GM23338 (cell line): ENCODE results near the gene ELAVL4. TPM values are rescaled to one million over a fixed set of nuclear protein-coding genes. Genes with fewer than 3 reads are reported as not detected.

Source experiments
- ATAC-seq: fragments of 200-7000 bp; cut with Tn5 transposase; 3 replicates; pipeline ENCODE4 v1.9.1; 2020
- DNase-seq: peaks from one replicate; pipeline ENCODE4 v3.0.0-alpha.2; 2015; ENCODE audit warnings: low spot score
- H2AFZ ChIP-seq: fragments of 200-600 bp; sonication (generic); 2 replicates; pipeline ENCODE4 v1.8.0; 2016; ENCODE audit warnings: antibody characterized with exemption, mild to moderate bottlenecking, moderate library complexity
- H3F3A ChIP-seq: fragments of 200-600 bp; sonication (generic); replicated peaks from 2 replicates; pipeline ENCODE4 v1.8.0; 2017; ENCODE audit warnings: antibody characterized with exemption, mixed run types, low read depth
- H3K27ac ChIP-seq: fragments of 200-600 bp; sonication (generic); 2 replicates; pipeline ENCODE4 v1.6.1; 2016; ENCODE audit warnings: low read depth
- H3K27me3 ChIP-seq: fragments of 200-600 bp; sonication (generic); 2 replicates; pipeline ENCODE4 v1.8.0; 2016; ENCODE audit warnings: mild to moderate bottlenecking, mixed run types, moderate library complexity; ENCODE audit not compliant: insufficient read depth
- H3K36me3 ChIP-seq: fragments of 200-600 bp; sonication (generic); 2 replicates; pipeline ENCODE4 v1.8.0; 2016; ENCODE audit warnings: mild to moderate bottlenecking; ENCODE audit not compliant: insufficient read depth
- H3K4me1 ChIP-seq: fragments of 200-600 bp; sonication (generic); 2 replicates; pipeline ENCODE4 v1.8.0; 2016; ENCODE audit warnings: mild to moderate bottlenecking, moderate library complexity; ENCODE audit not compliant: insufficient read depth
- H3K4me2 ChIP-seq: fragments of 200-600 bp; sonication (generic); 2 replicates; pipeline ENCODE4 v1.7.1; 2017; ENCODE audit warnings: mixed run types
- H3K4me3 ChIP-seq: fragments of 200-600 bp; sonication (generic); 2 replicates; pipeline ENCODE4 v1.6.1; 2016; ENCODE audit warnings: mixed run types
- H3K79me2 ChIP-seq: fragments of 200-600 bp; sonication (generic); replicated peaks from 2 replicates; pipeline ENCODE4 v1.8.0; 2017; ENCODE audit warnings: mild to moderate bottlenecking; ENCODE audit not compliant: insufficient read depth
- H3K9me2 ChIP-seq: fragments of 200-600 bp; sonication (generic); 2 replicates; pipeline ENCODE4 v1.8.0; 2017; ENCODE audit not compliant: insufficient read depth
- H4K20me1 ChIP-seq: fragments of 200-600 bp; sonication (generic); replicated peaks from 2 replicates; pipeline ENCODE4 v1.8.0; 2017; ENCODE audit warnings: mild to moderate bottlenecking; ENCODE audit not compliant: insufficient read depth
- H3K27ac Mint-ChIP-seq: 2 replicates; pipeline ENCODE4 v1.8.0; 2020; ENCODE audit warnings: inconsistent platforms, mild to moderate bottlenecking, moderate library complexity, mixed read lengths
- H3K27me3 Mint-ChIP-seq: 3 replicates; pipeline ENCODE4 v1.8.0; 2022; ENCODE audit warnings: low read depth, mild to moderate bottlenecking, moderate library complexity, mixed read lengths, inconsistent platforms; ENCODE audit not compliant: insufficient read depth, poor library complexity
- H3K36me3 Mint-ChIP-seq: 3 replicates; pipeline ENCODE4 v1.8.0; 2021; ENCODE audit warnings: low read depth, mild to moderate bottlenecking, inconsistent platforms, moderate library complexity, mixed read lengths
- H3K4me1 Mint-ChIP-seq: 3 replicates; pipeline ENCODE4 v1.8.0; 2020; ENCODE audit warnings: mild to moderate bottlenecking, inconsistent platforms, mixed read lengths
- H3K4me3 Mint-ChIP-seq: 3 replicates; pipeline ENCODE4 v1.8.0; 2021; ENCODE audit warnings: moderate library complexity, mild to moderate bottlenecking, inconsistent platforms, mixed read lengths
- H3K9me3 Mint-ChIP-seq: 3 replicates; pipeline ENCODE4 v1.8.0; 2020; ENCODE audit warnings: moderate library complexity, mild to moderate bottlenecking, inconsistent platforms, mixed read lengths
- CREB1 ChIP-seq: fragments of 250-450 bp; sonication (Bioruptor Pico); IDR thresholded peaks from 2 replicates; pipeline ENCODE4 v1.5.0; 2020; ENCODE audit warnings: low read depth, mild to moderate bottlenecking, moderate library complexity
- NANOG ChIP-seq: IDR thresholded peaks from 2 replicates; pipeline ENCODE4 v1.6.1; 2016; ENCODE audit warnings: antibody characterized with exemption, borderline replicate concordance
- POLR2AphosphoS5 ChIP-seq: IDR thresholded peaks from 2 replicates; pipeline ENCODE4 v1.6.1; 2016; ENCODE audit warnings: antibody characterized with exemption, low read depth
- ZNF114 ChIP-seq: fragments of 250-450 bp; sonication (Bioruptor Pico); IDR thresholded peaks from 2 replicates; pipeline ENCODE4 v1.5.0; 2020; ENCODE audit warnings: mild to moderate bottlenecking, moderate library complexity
- polyA plus RNA-seq: library from polyadenylated mRNA; unstranded; fragments of >200 nt; fragmentation: Nextera tagmentation; extraction: Ambion mirVana; gene quantifications from 2 replicates; pipeline ENCODE4 v1.2.1, GENCODE V29; 2016
- total RNA-seq: library from RNA; depleted of rRNA; stranded (reverse); fragments of >200 nt; shearing (Covaris generic); gene quantifications from 2 replicates; pipeline ENCODE4 v1.2.3, GENCODE V29; 2014
- TF ChIP-seq, protein P1 (sequence below): fragments of 250-450 bp; sonication (Bioruptor Pico); IDR thresholded peaks from 2 replicates; pipeline ENCODE4 v1.5.0; 2020; ENCODE audit warnings: mild to moderate bottlenecking, moderate library complexity
- TF ChIP-seq, protein P2 (sequence below): IDR thresholded peaks from 2 replicates; pipeline ENCODE4 v1.6.1; 2016; ENCODE audit warnings: antibody characterized with exemption

ELAVL4 gene
- total and polyA plus RNA-seq, 2 experiments from 2014 or later, result 1.4 to 1.9 TPM

DNA sequence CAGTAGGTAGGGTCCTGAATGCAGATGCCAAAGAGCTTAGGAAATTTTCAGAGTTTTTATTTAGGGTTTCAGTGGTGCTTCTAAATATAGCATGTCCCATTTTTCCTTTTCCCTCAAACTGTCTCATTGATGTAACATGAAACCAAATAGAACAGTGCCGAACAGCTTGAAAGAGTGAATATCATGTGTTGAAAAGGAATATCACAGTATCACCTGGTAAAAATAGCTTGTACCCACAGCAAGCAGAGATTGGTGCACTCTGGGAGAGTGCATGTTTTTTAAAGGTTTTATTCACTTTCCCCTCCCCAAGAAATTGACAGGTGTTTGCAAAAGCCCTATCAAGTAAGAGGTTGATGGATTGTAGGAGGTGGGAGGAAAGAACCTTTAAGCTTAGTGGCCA lies 41.9 kb upstream of the ELAVL4 start (continued):
- TF ChIP-seq, protein P1, sequence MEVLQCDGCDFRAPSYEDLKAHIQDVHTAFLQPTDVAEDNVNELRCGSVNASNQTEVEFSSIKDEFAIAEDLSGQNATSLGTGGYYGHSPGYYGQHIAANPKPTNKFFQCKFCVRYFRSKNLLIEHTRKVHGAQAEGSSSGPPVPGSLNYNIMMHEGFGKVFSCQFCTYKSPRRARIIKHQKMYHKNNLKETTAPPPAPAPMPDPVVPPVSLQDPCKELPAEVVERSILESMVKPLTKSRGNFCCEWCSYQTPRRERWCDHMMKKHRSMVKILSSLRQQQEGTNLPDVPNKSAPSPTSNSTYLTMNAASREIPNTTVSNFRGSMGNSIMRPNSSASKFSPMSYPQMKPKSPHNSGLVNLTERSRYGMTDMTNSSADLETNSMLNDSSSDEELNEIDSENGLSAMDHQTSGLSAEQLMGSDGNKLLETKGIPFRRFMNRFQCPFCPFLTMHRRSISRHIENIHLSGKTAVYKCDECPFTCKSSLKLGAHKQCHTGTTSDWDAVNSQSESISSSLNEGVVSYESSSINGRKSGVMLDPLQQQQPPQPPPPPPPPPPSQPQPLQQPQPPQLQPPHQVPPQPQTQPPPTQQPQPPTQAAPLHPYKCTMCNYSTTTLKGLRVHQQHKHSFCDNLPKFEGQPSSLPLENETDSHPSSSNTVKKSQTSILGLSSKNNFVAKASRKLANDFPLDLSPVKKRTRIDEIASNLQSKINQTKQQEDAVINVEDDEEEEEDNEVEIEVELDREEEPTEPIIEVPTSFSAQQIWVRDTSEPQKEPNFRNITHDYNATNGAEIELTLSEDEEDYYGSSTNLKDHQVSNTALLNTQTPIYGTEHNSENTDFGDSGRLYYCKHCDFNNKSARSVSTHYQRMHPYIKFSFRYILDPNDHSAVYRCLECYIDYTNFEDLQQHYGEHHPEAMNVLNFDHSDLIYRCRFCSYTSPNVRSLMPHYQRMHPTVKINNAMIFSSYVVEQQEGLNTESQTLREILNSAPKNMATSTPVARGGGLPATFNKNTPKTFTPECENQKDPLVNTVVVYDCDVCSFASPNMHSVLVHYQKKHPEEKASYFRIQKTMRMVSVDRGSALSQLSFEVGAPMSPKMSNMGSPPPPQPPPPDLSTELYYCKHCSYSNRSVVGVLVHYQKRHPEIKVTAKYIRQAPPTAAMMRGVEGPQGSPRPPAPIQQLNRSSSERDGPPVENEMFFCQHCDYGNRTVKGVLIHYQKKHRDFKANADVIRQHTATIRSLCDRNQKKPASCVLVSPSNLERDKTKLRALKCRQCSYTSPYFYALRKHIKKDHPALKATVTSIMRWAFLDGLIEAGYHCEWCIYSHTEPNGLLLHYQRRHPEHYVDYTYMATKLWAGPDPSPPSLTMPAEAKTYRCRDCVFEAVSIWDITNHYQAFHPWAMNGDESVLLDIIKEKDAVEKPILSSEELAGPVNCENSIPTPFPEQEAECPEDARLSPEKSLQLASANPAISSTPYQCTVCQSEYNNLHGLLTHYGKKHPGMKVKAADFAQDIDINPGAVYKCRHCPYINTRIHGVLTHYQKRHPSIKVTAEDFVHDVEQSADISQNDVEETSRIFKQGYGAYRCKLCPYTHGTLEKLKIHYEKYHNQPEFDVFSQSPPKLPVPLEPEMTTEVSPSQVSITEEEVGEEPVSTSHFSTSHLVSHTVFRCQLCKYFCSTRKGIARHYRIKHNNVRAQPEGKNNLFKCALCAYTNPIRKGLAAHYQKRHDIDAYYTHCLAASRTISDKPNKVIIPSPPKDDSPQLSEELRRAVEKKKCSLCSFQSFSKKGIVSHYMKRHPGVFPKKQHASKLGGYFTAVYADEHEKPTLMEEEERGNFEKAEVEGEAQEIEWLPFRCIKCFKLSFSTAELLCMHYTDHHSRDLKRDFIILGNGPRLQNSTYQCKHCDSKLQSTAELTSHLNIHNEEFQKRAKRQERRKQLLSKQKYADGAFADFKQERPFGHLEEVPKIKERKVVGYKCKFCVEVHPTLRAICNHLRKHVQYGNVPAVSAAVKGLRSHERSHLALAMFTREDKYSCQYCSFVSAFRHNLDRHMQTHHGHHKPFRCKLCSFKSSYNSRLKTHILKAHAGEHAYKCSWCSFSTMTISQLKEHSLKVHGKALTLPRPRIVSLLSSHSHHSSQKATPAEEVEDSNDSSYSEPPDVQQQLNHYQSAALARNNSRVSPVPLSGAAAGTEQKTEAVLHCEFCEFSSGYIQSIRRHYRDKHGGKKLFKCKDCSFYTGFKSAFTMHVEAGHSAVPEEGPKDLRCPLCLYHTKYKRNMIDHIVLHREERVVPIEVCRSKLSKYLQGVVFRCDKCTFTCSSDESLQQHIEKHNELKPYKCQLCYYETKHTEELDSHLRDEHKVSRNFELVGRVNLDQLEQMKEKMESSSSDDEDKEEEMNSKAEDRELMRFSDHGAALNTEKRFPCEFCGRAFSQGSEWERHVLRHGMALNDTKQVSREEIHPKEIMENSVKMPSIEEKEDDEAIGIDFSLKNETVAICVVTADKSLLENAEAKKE (CRISPR knock-in tag), result no peak

DNA sequence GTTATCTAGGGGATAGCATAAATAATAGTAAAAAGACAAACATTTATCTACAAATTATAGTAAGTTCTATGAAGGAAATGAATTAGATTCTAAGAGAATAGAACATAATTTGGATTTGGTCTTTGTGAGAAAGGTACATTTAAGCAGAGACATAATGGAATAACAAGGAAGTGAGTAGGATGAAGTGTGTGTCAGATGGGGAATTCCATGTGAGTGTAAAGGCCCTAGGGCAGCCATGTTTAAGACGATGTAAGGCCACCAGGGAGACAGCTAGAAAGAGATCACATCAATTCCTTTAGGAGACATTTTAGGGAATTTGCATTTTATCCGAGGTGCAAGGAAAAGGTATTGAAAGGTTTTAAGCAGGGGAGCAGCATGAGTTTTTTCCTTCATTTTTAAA lies 33.8 kb upstream of the ELAVL4 start:
- Histone ChIP-seq H3K9me2 (no peaks in the 10 kb centered on the region), H3K27ac (no peak overlapping the region), H3F3A (no peaks in the 10 kb centered on the region), H3K27me3 (no peaks in the 10 kb centered on the region), H3K36me3 (no peaks in the 10 kb centered on the region), H3K4me1 (no peaks in the 10 kb centered on the region), H3K4me3 (no peak overlapping the region), H4K20me1 (no peaks in the 10 kb centered on the region), H2AFZ (no peak overlapping the region), H3K4me2 (no peak overlapping the region), H3K79me2 (no peaks in the 10 kb centered on the region)
- Mint-ChIP-seq H3K4me1 (no peaks in the 10 kb centered on the region), H3K27me3 (no peaks in the 10 kb centered on the region), H3K9me3 (no peaks in the 10 kb centered on the region; the same call in 1 of the 3 replicates), H3K4me3 (no peak overlapping the region), H3K36me3 (no peaks in the 10 kb centered on the region), H3K27ac (no peak overlapping the region)
- no peak for ATAC-seq
- no peak for DNase-seq
- TF ChIP-seq POLR2AphosphoS5 (no peak), NANOG (no peak), CREB1 (CRISPR knock-in tag) (no peak), ZNF114 (CRISPR knock-in tag) (no peak)
- TF ChIP-seq, protein P2, sequence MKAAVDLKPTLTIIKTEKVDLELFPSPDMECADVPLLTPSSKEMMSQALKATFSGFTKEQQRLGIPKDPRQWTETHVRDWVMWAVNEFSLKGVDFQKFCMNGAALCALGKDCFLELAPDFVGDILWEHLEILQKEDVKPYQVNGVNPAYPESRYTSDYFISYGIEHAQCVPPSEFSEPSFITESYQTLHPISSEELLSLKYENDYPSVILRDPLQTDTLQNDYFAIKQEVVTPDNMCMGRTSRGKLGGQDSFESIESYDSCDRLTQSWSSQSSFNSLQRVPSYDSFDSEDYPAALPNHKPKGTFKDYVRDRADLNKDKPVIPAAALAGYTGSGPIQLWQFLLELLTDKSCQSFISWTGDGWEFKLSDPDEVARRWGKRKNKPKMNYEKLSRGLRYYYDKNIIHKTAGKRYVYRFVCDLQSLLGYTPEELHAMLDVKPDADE, result no peak
- TF ChIP-seq, protein P1 (CRISPR knock-in tag), result no peak
